GM10248 (cell line): ENCODE data around the gene CCND1.

Experiments
- CTCF ChIA-PET: fragments of 300-600 bp; sonication (Branson Sonifier 250); formaldehyde crosslinking; extraction: SDS; loops from one replicate; lab custom pipeline; 2021; ENCODE audit warnings: antibody characterized with exemption; lab: Yijun Ruan, JAX
- POLR2A ChIA-PET: fragments of 350-650 bp; sonication (Branson Sonifier 250); formaldehyde crosslinking; extraction: SDS; loops from one replicate; lab custom pipeline; 2020; ENCODE audit warnings: antibody characterized with exemption; lab: Yijun Ruan, JAX
- DNase-seq: peaks from one replicate; pipeline ENCODE4 v3.0.0; 2012; ENCODE audit errors: extremely low spot score
- CTCF ChIP-seq: IDR thresholded peaks from 2 replicates; pipeline ENCODE4 v1.5.1; 2012; ENCODE audit warnings: mild to moderate bottlenecking, low read depth; ENCODE audit errors: extremely low read depth, missing control alignments, control extremely low read depth

CCND1 gene

DNA sequence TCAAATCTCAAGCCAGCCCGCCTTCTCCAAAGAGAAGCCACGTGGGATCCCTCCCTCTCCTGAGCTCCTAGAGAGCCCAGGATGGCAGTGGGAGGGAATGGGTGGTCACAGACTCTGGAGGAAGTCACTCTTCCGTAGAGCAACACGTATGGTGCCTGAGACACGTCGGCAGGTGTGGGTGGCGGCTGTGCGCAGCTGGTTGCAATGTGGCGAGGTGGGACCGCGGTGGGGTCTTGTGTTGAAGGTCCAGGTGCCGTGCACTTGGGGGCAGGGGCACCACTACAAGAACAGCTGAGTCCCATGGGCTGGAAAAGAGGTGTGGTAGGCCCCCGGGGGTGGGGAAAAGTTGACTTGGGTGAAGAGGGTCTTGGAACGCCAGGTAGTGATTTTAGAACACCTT, 13.4 kb upstream of the CCND1 start:
- TF ChIP-seq CTCF, result no peak

DNA sequence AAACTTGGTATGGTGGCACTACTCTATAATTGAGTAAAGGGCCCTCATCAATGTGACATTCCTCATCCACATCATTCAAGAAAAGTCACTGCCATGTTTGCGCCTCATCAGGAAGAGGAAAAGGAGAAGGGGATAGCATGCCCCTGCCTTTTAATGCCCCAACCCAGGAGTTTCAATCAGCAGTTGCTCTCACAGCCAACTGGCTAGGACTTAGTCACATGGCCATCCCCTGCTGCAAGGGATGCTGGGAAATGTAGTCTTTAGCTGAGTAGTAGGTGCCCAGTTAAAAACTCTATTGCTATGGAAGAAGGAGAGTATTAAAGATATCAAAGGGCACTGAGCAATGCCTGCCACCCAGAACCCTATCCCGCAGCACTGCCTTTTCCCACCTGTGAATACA, 10.9 kb upstream of the CCND1 start:
- ChIA-PET POLR2A (no interaction called here), CTCF (no interaction called here)
- no peak for TF ChIP-seq CTCF
- DNase-seq, result no peak

More for the DNA sequence above, 13.4 kb upstream of the CCND1 start:
- CTCF ChIA-PET, result interaction anchor here (1.6 kb wide), 1 partner anchor 14 kb away, joined by 3 read pairs; no protein-coding TSS in a partner anchor
- POLR2A ChIA-PET, result no interaction called here
- DNase-seq, result no peak

DNA sequence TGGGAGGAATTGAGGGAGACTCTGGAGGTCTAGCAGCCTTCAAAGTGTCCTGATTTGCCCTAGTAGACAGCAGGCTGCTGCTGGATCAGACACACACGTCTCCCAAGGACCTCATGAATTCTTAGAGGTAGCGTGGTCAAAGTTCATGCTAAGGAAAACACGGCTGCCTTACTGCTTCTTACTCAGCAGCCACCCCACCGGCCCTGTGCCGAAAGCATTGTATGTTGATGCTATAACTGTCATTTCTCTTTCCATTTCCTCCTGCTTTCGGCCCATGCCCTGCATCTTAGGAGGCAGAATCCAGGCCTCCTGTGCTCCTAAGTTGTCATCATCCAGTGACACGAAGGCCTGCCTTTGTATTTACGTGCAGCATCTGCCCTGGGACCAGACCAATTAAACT, 10.5 kb upstream of the CCND1 start:
- ChIA-PET POLR2A (no interaction called here), CTCF (no interaction called here)
- DNase-seq, result no peak
- TF ChIP-seq CTCF, result no peak

GRCh38 chr11:69632900-69633299, 8.1 kb upstream of the CCND1 start:
- TF ChIP-seq CTCF, result no peak
- POLR2A ChIA-PET, result no interaction called here
- CTCF ChIA-PET, result no interaction called here
- no peak for DNase-seq

- ChIA-PET CTCF (interaction anchor here (1.3 kb wide), 1 partner anchor 37 kb away, joined by 4 read pairs; no protein-coding TSS in a partner anchor), POLR2A (no interaction called here)
- no peak for DNase-seq
- TF ChIP-seq CTCF, result no peak
Measured at GRCh38 chr11:69634069-69634468, 6.9 kb upstream of the CCND1 start.

DNA sequence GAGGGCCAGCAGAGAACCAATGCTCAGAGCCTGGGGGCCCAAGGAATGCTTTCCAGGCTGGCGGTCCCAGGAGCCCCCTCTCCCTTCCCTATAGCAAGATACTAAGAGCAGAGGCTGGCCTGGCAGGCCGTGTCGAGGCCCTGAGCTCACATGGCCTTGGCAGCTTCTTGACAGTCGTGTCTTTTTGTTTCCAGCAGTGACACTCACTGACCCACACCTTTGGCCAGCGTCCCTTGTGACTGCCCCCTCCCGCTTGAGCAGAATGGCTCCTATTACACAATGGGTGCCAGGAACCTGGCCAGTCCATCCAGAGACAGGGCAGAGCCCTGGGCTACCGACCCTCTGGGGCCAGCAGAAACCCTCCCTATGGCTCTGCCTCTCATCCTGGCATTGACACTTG, 6.4 kb upstream of the CCND1 start:
- no peak for TF ChIP-seq CTCF
- ChIA-PET POLR2A (no interaction called here), CTCF (interaction anchor here (1.3 kb wide), 1 partner anchor 36 kb away, joined by 4 read pairs; no protein-coding TSS in a partner anchor)
- DNase-seq, result no peak

DNA sequence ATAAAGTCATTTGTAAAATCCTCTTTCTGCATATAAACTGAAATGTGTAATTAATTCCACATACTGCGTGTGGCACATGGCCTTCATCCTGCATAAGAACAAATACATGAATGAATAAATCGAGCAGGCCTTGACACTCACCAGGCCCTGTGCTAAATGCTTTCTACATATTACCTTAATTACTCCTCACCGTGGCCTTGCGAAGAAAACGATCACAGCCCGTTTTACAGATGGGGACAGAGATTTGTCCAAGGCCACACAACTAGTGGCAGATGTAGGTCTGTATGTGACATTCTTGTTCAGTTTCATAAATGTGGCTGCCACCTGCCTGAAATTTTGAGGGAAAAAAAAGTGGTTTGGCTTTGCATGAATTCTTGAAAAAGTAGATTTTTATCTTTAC, 5.8 kb upstream of the CCND1 start:
- ChIA-PET POLR2A (no interaction called here), CTCF (interaction anchor here (1.3 to 1.6 kb wide), 4 partner anchors 9 to 301 kb away, joined by 3 to 4 read pairs (median 4); no protein-coding TSS in a partner anchor)
- no peak for DNase-seq
- no peak for TF ChIP-seq CTCF
